GM18517 (cell line): ENCODE results near the gene PTPRK.

Source experiments
- ATAC-seq: cut with Tn5 transposase; IDR thresholded peaks from one replicate; pipeline ENCODE4 v1.9.1; 2021; ENCODE audit warnings: mild to moderate bottlenecking, moderate library complexity; ENCODE audit not compliant: unreplicated experiment

PTPRK gene

GRCh38 chr6:128520436-128521281 lies at the start of gene PTPRK:
Gene PTPRK (minus strand): TSS chr6:128520599. CDS start chr6:128520358, 241 bp downstream.
- ATAC-seq = peak; percentile 76

- no peak for ATAC-seq
Measured at GRCh38 chr6:128567029-128567428, 46.6 kb upstream of the PTPRK start.

- no peak for ATAC-seq
Measured at GRCh38 chr6:128560966-128561365, 40.6 kb upstream of the PTPRK start.

- no peak for ATAC-seq
Measured at GRCh38 chr6:128558924-128559323, 38.5 kb upstream of the PTPRK start.

GRCh38 chr6:128558021-128558420 lies 37.6 kb upstream of the PTPRK start:
- ATAC-seq = peak; percentile 55

GRCh38 chr6:128557081-128557480 lies 36.7 kb upstream of the PTPRK start:
- ATAC-seq = no peak

- no peak for ATAC-seq
Measured at GRCh38 chr6:128554302-128554701, 33.9 kb upstream of the PTPRK start.

GRCh38 chr6:128541261-128541660 lies 20.9 kb upstream of the PTPRK start:
- no peak for ATAC-seq

GRCh38 chr6:128538763-128539162 lies 18.4 kb upstream of the PTPRK start:
- ATAC-seq = no peak

GRCh38 chr6:128532827-128533226 lies 12.4 kb upstream of the PTPRK start:
- ATAC-seq = peak; percentile 45

- no peak for ATAC-seq
Measured at GRCh38 chr6:128532136-128532535, 11.7 kb upstream of the PTPRK start.

- no peak for ATAC-seq
Measured at GRCh38 chr6:128531696-128532095, 11.3 kb upstream of the PTPRK start.

- no peak for ATAC-seq
Measured at GRCh38 chr6:128528241-128528640, 7.8 kb upstream of the PTPRK start.

GRCh38 chr6:128527375-128527774 lies 7.0 kb upstream of the PTPRK start:
- no peak for ATAC-seq

GRCh38 chr6:128526152-128526914 lies 5.9 kb upstream of the PTPRK start:
- no peak for ATAC-seq

GRCh38 chr6:128525406-128525805 lies 5.0 kb upstream of the PTPRK start:
- ATAC-seq = no peak

GRCh38 chr6:128521282-128521632 lies 858 bp upstream of the PTPRK start:
- ATAC-seq = no peak

- ATAC-seq = peak; percentile 24
Measured at GRCh38 chr6:128519931-128520435, 416 bp downstream of the PTPRK start.

GRCh38 chr6:128519132-128519930 lies 1.1 kb downstream of the PTPRK start:
- ATAC-seq = peak; percentile 29

- no peak for ATAC-seq
Measured at GRCh38 chr6:128518434-128519131, 1.8 kb downstream of the PTPRK start.
